MM.1S (cell line): ENCODE measurements around the gene POFUT1.

Experiments used
- EZH2 ChIP-seq: fragments of 300-600 bp; sonication (generic); optimal IDR thresholded peaks from 2 replicates; pipeline ENCODE3; 2017; ENCODE audit warnings: low read depth, mild to moderate bottlenecking, antibody characterized with exemption, low read length, mixed read lengths
- EZH2phosphoT487 ChIP-seq: fragments of 300-600 bp; sonication (generic); IDR thresholded peaks from 2 replicates; pipeline ENCODE4 v1.6.1; 2018; ENCODE audit warnings: antibody characterized with exemption, low read length
- TF ChIP-seq, protein P1 (sequence below): fragments of 300-600 bp; sonication (generic); IDR thresholded peaks from 2 replicates; pipeline ENCODE4 v1.5.1; 2016; ENCODE audit warnings: antibody characterized with exemption, low read length, mixed read lengths

GRCh38 chr20:32205843-32206759 lies 1.6 kb upstream of the POFUT1 start:
- TF ChIP-seq, protein P1, sequence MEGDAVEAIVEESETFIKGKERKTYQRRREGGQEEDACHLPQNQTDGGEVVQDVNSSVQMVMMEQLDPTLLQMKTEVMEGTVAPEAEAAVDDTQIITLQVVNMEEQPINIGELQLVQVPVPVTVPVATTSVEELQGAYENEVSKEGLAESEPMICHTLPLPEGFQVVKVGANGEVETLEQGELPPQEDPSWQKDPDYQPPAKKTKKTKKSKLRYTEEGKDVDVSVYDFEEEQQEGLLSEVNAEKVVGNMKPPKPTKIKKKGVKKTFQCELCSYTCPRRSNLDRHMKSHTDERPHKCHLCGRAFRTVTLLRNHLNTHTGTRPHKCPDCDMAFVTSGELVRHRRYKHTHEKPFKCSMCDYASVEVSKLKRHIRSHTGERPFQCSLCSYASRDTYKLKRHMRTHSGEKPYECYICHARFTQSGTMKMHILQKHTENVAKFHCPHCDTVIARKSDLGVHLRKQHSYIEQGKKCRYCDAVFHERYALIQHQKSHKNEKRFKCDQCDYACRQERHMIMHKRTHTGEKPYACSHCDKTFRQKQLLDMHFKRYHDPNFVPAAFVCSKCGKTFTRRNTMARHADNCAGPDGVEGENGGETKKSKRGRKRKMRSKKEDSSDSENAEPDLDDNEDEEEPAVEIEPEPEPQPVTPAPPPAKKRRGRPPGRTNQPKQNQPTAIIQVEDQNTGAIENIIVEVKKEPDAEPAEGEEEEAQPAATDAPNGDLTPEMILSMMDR, result no peak
- TF ChIP-seq EZH2 (no peak), EZH2phosphoT487 (no peak)
